ENCODE results near the gene BCAP31. TPM values are rescaled to one million over a fixed set of nuclear protein-coding genes. Genes with fewer than 3 reads are reported as not detected.

Gene BCAP31
- total and polyA plus RNA-seq, 2 donors (not counting 1 experiment from before 2014, with no cell fraction given): 94.0 to 133 TPM

DNA sequence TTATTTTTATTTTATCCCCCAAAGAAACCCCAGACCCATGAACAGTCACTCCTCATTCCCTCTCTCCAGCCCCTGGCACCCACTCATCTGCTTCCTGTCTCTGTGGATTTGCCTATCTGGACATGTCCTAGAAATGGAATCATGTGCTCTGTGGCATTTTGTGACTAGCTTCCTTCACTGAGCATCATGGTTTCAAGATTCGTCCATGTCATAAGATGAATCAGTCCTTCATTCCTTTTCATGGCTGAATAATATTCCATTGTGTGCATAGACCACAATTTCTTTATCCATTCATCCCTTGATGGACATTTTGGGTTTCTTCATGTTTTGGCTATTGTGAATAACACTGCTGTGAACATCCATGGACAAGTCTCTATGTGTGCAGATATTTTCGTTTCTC, 10.7 kb upstream of the BCAP31 start:
- no peaks in the 10 kb centered on the region for H3K4me1 ChIP-seq (ENCODE audit: control insufficient read depth, extremely low read depth, insufficient read depth, low read length)
- H3K4me2 ChIP-seq (ENCODE audit: extremely low read depth, insufficient read depth, low read length): no peak overlapping the region
- no peaks in the 10 kb centered on the region for H3K79me2 ChIP-seq (ENCODE audit: control insufficient read depth, insufficient read depth, low read length)
- no peaks in the 10 kb centered on the region for H3K27me3 ChIP-seq (ENCODE audit: control insufficient read depth, insufficient read depth, low read length)
- DNase-seq (ENCODE audit: low read depth in 2 of 2): no peak
- H3K9ac ChIP-seq (ENCODE audit: insufficient read depth, low read length): no peak overlapping the region
- no peaks in the 10 kb centered on the region for H3K9me3 ChIP-seq (ENCODE audit: control insufficient read depth, insufficient read depth, low read depth, low read length)
- TF ChIP-seq, protein P1, sequence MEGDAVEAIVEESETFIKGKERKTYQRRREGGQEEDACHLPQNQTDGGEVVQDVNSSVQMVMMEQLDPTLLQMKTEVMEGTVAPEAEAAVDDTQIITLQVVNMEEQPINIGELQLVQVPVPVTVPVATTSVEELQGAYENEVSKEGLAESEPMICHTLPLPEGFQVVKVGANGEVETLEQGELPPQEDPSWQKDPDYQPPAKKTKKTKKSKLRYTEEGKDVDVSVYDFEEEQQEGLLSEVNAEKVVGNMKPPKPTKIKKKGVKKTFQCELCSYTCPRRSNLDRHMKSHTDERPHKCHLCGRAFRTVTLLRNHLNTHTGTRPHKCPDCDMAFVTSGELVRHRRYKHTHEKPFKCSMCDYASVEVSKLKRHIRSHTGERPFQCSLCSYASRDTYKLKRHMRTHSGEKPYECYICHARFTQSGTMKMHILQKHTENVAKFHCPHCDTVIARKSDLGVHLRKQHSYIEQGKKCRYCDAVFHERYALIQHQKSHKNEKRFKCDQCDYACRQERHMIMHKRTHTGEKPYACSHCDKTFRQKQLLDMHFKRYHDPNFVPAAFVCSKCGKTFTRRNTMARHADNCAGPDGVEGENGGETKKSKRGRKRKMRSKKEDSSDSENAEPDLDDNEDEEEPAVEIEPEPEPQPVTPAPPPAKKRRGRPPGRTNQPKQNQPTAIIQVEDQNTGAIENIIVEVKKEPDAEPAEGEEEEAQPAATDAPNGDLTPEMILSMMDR (conservative IDR thresholded peaks at IDR 0.05 in 1 of 2, IDR thresholded peaks at IDR 0.05 in 1 of 2; ENCODE audit: low read depth in 1 of 2, low read length in 2 of 2): no peak
- TF ChIP-seq EZH2 (IDR thresholded peaks at IDR 0.05; ENCODE audit: low read length, missing control alignments): no peak
- no peaks in the 10 kb centered on the region for H3K36me3 ChIP-seq (ENCODE audit: control insufficient read depth, insufficient read depth, low read length)
- no peak overlapping the region for H3K4me3 ChIP-seq (replicated peaks in 1 of 4; ENCODE audit: control extremely low read depth in 1 of 4, insufficient read depth in 1 of 4, low read depth in 3 of 4, low read length in 4 of 4)
- no peak overlapping the region for H3K27ac ChIP-seq (ENCODE audit: insufficient read depth, low read length)
- H4K20me1 ChIP-seq (ENCODE audit: control insufficient read depth, extremely low read depth, insufficient read depth, low read length): no peaks in the 10 kb centered on the region
- no peak overlapping the region for H2AFZ ChIP-seq (ENCODE audit: low read length)

DNA sequence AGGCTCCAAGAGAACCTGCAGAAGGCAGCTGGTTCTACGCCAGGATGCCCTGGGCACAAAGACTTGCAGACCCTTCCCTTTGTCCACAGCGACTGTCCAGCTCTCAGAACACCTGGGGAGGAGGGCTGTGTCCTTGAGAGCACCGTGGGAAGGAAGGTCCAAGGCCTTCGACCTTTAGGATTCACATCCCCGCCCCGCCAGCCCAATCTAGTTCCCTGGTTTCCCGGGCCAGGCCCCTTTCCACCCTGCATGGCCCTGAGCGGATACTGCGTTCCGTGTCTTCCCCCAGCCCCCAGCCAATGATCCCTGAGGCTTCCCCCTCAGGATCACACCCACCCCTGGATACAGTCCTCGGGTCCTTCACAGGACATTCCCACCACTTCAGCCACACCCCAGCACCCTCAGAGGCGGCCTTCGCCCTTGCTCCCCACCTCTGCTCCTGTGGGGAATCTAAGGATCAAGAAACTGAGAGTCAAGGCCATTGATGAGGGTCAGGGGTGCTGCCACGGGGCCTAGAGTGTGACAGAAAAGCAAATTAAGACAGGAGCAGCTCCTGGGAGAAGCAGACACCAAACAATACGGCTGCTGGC, 9.6 kb upstream of the BCAP31 start:
- Histone ChIP-seq H3K27me3 (ENCODE audit: control insufficient read depth, insufficient read depth, low read length) (no peaks in the 10 kb centered on the region), H3K4me1 (ENCODE audit: control insufficient read depth, extremely low read depth, insufficient read depth, low read length) (no peaks in the 10 kb centered on the region), H3K9ac (ENCODE audit: insufficient read depth, low read length) (no peak overlapping the region), H4K20me1 (ENCODE audit: control insufficient read depth, extremely low read depth, insufficient read depth, low read length) (no peaks in the 10 kb centered on the region), H3K9me3 (ENCODE audit: control insufficient read depth, insufficient read depth, low read depth, low read length) (no peaks in the 10 kb centered on the region), H3K4me3 (replicated peaks in 1 of 4; ENCODE audit: control extremely low read depth in 1 of 4, insufficient read depth in 1 of 4, low read depth in 3 of 4, low read length in 4 of 4) (no peak overlapping the region), H3K36me3 (ENCODE audit: control insufficient read depth, insufficient read depth, low read length) (no peaks in the 10 kb centered on the region), H3K4me2 (ENCODE audit: extremely low read depth, insufficient read depth, low read length) (no peak overlapping the region), H2AFZ (ENCODE audit: low read length) (no peak overlapping the region), H3K27ac (ENCODE audit: insufficient read depth, low read length) (no peak overlapping the region), H3K79me2 (ENCODE audit: control insufficient read depth, insufficient read depth, low read length) (no peaks in the 10 kb centered on the region)
- no peak for DNase-seq (ENCODE audit: low read depth in 2 of 2)
- TF ChIP-seq EZH2 (IDR thresholded peaks at IDR 0.05; ENCODE audit: low read length, missing control alignments): no peak
- TF ChIP-seq, protein P1 (conservative IDR thresholded peaks at IDR 0.05 in 1 of 2, IDR thresholded peaks at IDR 0.05 in 1 of 2; ENCODE audit: low read depth in 1 of 2, low read length in 2 of 2): no peak

DNA sequence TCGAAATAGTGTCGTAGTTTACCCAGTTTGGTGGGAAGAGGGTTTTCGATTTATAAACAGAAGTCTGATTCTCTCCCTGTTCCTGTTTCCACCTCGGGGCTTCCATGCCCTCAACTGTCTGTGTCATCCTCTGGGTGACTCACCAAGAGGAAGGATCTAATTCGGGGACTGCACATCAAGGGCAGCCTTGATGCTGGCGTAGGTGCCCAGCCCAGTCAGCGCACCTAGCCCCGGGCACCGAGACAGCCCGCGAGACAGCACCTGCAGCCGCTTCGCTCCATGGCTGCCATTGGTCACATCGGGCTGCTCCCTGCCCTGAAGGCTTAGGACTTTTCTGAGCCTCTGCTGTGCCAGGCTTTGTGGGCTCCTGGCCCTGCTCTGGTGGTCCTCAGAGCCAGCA, 8.2 kb upstream of the BCAP31 start:
- Histone ChIP-seq H3K4me1 (ENCODE audit: control insufficient read depth, extremely low read depth, insufficient read depth, low read length) (peaks cover 2% of the 10 kb centered on the region), H2AFZ (ENCODE audit: low read length) (no peak overlapping the region), H3K27ac (ENCODE audit: insufficient read depth, low read length) (no peak overlapping the region), H3K9ac (ENCODE audit: insufficient read depth, low read length) (no peak overlapping the region), H3K4me2 (ENCODE audit: extremely low read depth, insufficient read depth, low read length) (no peak overlapping the region), H3K79me2 (ENCODE audit: control insufficient read depth, insufficient read depth, low read length) (no peaks in the 10 kb centered on the region), H4K20me1 (ENCODE audit: control insufficient read depth, extremely low read depth, insufficient read depth, low read length) (no peaks in the 10 kb centered on the region), H3K4me3 (replicated peaks in 1 of 4; ENCODE audit: control extremely low read depth in 1 of 4, insufficient read depth in 1 of 4, low read depth in 3 of 4, low read length in 4 of 4) (no peak overlapping the region), H3K36me3 (ENCODE audit: control insufficient read depth, insufficient read depth, low read length) (no peaks in the 10 kb centered on the region), H3K27me3 (ENCODE audit: control insufficient read depth, insufficient read depth, low read length) (no peaks in the 10 kb centered on the region), H3K9me3 (ENCODE audit: control insufficient read depth, insufficient read depth, low read depth, low read length) (no peaks in the 10 kb centered on the region)
- no peak for TF ChIP-seq EZH2 (IDR thresholded peaks at IDR 0.05; ENCODE audit: low read length, missing control alignments)
- TF ChIP-seq, protein P1 (conservative IDR thresholded peaks at IDR 0.05 in 1 of 2, IDR thresholded peaks at IDR 0.05 in 1 of 2; ENCODE audit: low read depth in 1 of 2, low read length in 2 of 2): no peak
- DNase-seq (ENCODE audit: low read depth in 2 of 2): no peak
